ENCODE measurements around the gene GTPBP1.

Gene GTPBP1

DNA sequence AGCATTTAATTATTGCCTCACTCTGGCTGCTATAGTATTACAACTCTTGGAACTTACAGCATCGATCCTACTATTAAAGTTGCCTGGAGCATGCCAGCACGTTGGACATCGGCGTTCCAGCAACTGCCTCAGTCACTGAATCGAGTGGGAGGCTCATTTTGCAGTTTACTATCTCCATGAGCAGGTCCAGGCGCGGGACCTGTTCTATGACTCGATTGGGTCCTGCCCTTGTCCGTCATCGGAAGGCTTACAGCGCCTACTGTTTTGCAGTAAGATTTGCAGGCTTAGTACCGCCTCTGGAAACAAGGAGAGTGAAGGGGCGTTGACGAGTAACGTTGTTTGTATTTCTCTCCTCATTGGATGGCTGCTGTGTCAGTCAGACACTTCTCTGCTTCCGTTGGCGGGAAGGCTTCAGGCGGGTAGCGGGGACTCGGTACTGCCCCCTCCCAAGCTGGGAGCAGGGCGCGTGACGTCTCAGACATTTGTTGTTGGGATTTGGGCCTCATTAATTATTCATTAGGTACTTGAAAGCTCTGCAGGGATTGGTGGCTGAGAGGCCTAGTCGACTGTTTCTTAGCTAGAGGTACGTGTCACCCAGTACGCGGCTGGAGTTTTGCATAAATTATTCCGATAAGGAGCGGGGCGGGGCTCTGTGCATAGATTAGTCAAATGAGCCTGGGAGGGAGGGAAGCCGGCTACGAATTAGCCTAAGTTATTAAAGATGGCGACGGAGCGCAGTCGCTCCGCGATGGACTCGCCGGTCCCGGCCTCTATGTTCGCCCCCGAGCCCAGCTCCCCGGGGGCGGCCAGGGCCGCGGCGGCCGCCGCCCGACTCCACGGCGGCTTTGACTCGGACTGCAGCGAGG, at the start of gene GTPBP1:
Gene GTPBP1 (plus strand): TSS at position 710 of the 866 bp plus-strand sequence. CDS start 12 bp downstream, at position 722.
- FAIRE-seq = peak; percentile 99

- peak; percentile 89 for FAIRE-seq
Measured at GRCh38 chr22:38656256-38657044, 49.3 kb upstream of the GTPBP1 start, which contains the start of the genes CBY1 and FAM227A. TSS of gene CBY1 (plus strand) at chr22:38656638. CDS start at chr22:38668055, 11,417 bp downstream. TSS of gene FAM227A (minus strand) at chr22:38656392. CDS start at chr22:38650168, 6,224 bp downstream.

- FAIRE-seq = no peak
Measured at GRCh38 chr22:38657045-38657909, 48.5 kb upstream of the GTPBP1 start.

DNA sequence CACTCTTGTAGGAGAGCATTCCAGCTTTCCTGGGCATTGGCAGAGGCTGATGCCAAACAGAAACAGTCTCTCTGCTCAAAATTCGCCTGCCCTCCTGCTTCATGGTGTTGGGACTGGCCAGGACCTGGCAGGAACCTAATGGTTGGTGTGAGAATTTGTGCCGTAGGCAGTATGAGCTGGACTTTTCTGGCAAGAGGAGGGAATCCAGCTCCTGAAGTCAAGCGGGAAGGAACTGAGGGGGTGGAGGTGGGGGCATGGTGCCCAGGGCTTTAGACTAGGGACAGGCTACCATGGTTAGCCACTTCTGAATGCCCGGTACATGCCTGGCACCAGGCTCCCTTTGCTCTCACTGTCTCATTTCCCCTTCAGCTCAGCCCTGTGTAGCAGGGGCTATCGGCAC, 30.9 kb upstream of the GTPBP1 start:
- FAIRE-seq = no peak

GRCh38 chr22:38675833-38676232, 29.9 kb upstream of the GTPBP1 start:
- no peak for FAIRE-seq

DNA sequence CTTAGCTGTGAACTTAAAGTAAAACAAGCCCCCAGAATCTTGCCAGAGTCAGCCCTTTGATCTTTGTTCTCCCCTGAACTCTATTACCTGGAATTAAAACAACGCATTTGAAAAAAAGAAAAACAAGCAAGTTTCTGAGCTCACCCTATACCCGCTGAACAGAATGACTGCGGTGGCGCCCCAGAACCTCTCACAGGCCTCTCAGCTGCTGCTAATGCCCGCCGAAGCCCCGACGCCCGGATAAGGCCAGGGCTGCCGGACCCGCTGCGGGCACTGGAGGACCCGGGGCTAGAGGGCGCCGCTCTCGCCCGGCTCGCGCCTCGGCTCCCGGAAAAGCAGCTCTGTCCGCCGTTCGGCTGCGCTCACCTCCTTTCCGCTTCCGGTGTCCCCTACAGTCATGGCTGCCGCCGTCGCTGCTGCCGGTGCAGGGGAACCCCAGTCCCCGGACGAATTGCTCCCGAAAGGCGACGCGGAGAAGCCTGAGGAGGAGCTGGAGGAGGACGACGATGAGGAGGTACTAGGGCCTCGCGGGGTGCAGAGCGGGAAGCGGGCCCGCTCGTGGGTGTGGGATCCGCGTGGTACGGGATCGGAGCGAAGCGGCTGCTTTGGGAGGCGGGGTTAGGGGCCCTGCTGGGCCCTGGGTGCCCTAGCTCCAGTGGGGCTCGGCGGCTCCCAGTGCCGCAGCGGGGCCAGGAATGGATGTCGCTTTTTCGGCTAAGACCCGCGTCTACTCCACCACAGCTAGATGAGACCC, 24.0 kb upstream of the GTPBP1 start, which contains the start of gene TOMM22:
Gene TOMM22 (plus strand): TSS at position 376 of the 754 bp plus-strand sequence. CDS start 22 bp downstream, at position 398.
- FAIRE-seq = peak; percentile 21

DNA sequence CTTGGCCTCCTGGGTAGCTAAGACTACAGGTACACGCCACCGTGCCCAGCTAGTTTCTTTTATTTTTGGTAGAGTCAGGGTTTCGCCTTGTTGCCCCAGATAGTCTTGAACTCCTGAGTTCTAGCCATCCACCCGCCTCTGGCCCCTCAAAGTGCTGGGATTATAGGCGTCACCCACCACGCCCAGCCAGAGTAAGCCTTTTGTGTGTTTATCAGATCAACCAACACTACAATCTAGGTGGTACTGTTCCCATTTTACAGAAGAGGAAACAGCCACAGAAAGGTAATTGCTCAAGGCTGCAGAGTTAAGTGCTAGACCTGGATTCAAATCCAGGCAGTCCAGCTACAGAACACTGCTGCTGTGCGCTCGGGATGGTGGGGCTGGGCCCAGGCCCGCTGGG, 20.8 kb upstream of the GTPBP1 start:
- FAIRE-seq = no peak

DNA sequence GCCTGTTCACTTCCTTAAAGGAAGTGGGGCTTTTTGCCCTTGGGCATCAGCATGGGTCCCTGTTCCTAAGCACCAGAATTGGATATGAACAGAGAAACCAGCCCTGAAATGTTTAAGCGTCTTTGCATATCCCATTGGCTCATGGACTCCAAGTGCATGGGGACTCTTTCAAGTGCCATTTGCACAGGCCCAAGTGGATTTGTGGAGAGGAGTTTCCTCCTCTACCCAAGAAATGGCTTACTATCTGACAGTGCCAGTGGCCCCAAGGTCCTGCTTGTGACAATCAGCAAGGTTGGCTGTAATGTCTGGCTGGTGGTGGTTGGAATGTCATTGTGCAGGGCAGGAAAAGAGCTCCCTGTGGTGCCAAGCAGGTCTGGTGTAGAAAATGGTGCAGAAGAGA, 20.0 kb upstream of the GTPBP1 start:
- no peak for FAIRE-seq

DNA sequence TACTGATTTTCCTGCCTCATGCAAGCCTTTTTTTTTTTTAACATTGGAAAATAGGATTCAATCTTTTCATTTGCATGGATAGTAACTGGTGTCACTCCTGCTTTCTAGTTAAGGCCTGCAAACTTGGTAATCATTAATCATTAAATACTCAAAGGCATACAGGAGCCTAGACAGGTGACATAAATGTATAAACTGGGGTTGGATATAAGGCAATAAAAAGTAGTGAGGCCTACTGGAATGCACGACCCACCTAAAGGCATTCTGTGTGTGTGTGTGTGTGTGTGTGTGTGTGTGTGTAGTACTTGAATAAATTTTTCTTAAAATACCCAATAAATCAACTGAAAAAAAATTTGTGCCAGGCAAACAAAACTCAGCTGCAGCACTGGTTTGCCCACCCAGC, 16.1 kb upstream of the GTPBP1 start:
- no peak for FAIRE-seq

DNA sequence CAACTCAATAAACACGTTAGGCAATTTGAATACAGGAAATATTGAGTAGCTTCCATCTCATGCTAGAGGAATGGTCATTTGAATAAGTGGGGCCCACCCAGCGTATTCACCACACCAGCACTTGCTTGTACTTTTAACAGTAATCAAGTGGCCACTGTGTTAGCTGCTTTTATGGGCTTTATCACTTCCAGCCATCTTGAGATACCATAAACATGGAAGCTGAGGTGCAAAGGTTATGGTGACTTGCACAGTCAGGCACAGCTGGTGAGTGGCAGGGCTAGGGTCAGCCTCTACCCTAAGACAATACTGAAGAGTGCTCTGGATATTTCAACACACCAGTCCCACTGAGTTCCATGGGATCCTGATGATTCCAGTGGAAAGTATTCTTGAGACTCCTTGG, 11.7 kb upstream of the GTPBP1 start:
- FAIRE-seq = no peak

DNA sequence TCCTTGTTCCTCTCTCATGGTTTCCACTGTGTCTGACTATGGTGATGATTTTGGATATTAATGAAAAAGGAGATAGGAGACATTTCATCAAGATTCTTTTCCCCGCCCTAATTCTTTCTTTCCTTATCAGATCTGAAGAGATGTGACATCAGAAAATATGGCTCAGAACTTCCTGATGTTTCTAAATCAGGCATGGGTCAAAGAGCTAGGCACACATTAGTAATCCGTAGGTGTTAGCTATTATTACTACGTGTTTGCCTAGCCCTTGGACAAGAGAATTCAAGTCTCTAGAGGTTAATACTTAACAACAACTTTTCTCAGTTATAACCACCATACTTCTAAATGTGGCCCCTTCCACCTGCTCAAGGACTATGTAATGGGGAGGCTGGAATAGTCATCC, 10.8 kb upstream of the GTPBP1 start:
- no peak for FAIRE-seq

- no peak for FAIRE-seq
Measured at GRCh38 chr22:38696606-38697424, 8.9 kb upstream of the GTPBP1 start.

- no peak for FAIRE-seq
Measured at GRCh38 chr22:38697425-38698089, 8.2 kb upstream of the GTPBP1 start.

DNA sequence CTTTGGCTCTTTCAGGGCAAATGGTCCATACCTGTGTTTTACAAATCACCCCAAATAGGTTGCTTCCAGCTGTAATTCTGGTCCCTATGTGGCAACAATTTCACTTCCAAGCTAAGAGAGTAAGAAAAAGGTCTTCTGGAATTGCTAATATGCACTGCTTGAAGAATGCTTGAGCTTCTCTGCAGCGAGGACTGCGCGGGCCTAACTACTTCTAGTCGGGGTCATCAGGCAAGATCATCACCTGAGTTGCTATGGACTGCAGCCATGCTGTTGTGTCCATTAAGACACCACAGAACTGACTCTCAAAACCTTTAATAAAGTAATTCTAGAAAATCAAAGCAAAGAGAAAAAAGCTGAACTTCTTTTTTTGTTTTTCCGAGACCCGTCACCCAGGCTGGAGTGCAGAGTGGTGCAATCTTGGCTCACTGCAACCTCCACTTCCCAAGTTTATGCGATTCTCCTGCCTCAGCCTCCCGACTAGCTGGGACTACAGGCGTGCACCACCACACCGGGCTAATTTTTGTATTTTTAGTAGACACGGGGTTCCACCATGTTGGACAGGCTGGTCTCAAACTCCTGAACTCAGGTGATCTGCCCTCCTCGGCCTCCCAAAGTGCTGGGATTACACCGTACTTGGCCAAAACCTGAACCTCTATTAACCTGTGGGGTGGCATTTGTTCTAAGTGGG, 7.2 kb upstream of the GTPBP1 start:
- FAIRE-seq = no peak

DNA sequence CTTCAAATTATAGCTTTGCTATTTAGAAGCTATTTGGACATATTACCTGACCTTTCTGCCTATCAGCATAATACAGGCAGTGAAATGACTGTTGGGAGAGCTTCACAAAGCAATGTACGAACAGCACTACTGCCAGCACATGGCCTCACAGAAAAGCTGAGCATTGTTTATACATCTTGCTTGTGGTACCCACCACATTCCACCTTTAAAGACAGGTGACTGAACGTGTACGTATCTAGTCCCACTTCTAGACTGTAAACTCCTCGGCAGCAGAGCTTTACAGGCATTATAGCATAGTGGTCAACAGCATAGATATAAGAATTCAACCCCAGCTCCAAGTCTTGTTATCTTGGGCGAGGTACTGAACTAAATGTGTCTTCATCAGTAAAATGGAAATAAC, 6.6 kb upstream of the GTPBP1 start:
- no peak for FAIRE-seq

DNA sequence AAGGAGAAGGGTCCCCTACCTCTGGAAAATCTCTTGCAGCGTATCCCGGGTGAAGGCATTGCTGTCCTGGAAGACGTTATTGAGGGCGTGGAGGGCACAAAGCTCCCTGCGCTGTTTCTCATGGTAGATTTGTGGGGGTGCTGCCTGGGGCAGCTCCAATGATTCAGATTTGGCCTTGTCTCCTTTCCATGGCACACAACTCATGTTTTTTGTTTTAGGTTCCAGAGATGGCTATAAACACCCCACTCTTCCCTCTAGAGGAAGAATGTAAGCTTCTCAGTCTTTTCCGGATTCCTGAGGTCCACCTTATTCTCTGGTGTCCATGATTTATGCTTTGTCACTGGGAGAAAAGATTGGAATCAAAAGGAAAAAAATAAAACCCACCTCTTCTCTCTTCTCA, 6.0 kb upstream of the GTPBP1 start:
- no peak for FAIRE-seq

DNA sequence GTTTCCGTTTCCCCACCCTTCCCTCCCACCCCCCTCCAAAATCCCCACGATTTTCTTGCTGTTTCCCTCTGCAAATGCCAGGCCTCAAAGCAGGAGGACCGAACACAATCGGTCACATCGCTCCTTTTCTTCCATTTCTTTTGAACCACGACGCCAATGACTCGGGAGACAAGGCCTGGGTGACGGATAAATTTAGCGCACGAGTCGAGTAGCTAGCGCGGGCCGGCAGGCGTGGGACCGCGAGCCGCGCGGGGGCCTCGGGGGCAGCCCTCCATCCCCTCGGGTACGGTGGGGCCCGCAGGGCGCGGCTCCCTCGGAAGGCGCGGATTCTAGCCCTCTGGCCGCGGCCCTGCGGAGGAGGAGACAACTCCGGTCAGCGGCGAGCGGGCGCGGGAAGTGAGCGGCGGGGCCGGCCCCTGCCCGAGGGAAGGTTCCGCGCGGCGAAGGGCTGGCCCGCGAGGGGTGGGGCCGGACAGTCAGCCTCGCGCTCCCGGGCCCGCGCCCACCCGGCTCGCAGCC, 5.4 kb upstream of the GTPBP1 start:
- FAIRE-seq = no peak

- no peak for FAIRE-seq
Measured at GRCh38 chr22:38700789-38701628, 4.7 kb upstream of the GTPBP1 start, which contains the start of gene JOSD1. TSS of gene JOSD1 (minus strand) at chr22:38700943. CDS start at chr22:38699987, 956 bp downstream.
